Activated naive CD4-positive, alpha-beta T cell (primary cell): ENCODE results near the gene JAML.

Experiments
- DNase-seq, 4 experiments: peaks; one replicate each; lab custom pipeline; 2025; lab: John Stamatoyannopoulos, UW

JAML gene

DNA sequence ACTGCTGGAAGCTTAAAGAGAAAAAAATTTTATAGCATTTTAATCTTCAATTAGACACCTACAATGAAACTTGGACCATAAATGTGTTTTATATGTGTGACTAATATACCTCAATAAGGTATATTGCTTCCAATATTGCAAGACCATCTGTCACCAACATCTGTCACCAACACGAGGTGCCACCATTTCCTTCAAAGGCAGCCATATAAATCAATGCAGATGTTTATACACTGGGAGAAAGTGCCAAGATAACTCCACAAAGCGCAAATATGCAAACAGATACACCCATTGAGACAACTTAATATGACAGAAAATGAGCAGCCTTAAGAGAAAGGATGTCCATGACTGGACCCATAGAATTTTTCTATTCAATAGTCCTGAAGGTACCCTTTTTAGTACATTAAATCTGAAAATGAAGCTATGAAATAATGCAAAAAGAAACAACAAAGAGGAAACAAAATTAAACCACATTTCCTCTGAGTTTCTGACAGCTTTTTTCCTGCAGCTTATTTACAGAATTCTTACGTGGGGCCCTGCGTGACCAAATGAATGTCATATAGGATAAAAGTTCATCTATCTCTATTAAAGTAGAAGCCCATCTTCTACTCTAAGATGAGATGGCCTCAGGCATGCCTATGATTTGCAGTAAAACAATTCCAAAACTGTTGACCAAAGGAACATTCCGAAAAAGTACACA, 14.8 kb upstream of the JAML start:
- no peak for DNase-seq

DNA sequence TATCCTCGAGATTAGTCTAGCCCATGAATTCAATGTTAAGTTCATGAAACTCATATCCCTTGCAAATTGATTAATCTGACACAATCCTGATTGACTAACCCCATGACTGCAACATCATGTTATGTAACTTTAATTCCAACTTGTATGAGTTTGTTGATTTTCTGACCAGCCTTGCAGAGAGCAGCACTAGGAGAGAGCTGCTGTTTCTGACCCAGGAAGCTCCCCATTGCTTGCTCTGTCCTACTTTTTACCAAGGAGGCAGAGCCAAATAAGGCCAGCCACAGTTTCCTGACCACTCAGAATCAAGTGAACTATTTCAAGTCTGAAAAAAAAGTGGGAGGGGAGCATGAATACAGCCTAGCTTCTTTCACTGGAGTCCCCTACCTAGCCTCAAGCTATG, 14.1 kb upstream of the JAML start:
- DNase-seq: no peak

DNA sequence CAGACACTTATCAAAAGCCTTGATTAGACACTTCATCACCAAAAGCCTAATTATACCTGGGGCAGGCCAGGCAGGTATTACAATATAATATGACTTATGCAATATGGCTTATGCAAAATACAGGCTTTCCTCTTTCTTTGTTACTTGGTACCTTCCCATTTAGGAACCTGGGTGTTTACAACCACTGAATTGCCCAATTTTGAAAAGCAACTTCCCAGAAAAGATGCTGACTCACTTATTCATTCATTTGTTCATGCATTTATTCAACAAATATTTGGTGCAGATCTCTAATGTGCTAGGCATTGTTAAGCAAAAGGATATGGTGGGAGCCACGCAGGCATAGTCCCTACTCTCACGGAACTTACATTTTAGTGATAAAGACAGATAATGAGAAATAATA, 13.6 kb upstream of the JAML start:
- DNase-seq: no peak

- no peak for DNase-seq
Measured at GRCh38 chr11:118236170-118236569, 11.4 kb upstream of the JAML start.

- DNase-seq: no peak
Measured at GRCh38 chr11:118234833-118235232, 10.0 kb upstream of the JAML start.

GRCh38 chr11:118233850-118234249, 9.0 kb upstream of the JAML start:
- no peak for DNase-seq

GRCh38 chr11:118233377-118233776, 8.6 kb upstream of the JAML start:
- DNase-seq: no peak

- no peak for DNase-seq
Measured at GRCh38 chr11:118232659-118233058, 7.8 kb upstream of the JAML start.

DNA sequence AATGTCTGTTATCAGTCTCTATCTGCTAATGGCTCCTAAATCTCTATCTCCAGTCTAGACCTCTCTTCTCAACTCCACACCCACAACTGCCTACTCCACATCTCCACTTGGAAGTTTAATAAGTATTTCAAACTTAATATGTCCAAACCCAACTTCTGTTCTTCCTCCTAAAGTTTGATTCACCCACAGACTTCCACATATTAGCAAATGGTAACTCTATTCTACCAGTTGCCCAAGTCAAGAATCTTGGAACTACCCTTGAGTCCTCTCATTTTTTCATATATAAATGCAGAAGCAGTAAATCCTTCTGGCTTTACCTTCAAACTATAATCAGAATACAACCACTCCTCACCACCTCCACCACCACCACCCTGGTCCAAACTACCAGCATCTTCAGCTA, 6.7 kb upstream of the JAML start:
- DNase-seq: no peak

DNA sequence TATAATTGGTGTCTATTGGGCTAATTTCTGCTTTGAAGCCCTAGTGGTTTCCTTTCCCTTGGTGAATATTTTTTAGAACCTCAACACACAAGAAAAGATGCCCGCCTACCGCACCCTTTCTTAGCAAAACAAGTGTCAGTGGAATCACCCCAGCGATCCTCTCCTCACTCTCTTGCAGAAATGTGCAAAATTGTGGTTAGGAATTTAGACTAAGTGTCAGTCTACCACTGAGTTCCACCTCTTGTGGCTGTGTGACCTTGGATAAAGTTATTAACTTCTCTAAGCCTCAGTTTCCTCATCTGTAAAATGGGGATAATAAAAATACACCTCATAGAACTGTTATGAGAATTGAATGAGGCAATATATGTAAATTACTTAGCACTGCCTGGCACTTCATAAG, 5.3 kb upstream of the JAML start:
- DNase-seq: no peak

DNA sequence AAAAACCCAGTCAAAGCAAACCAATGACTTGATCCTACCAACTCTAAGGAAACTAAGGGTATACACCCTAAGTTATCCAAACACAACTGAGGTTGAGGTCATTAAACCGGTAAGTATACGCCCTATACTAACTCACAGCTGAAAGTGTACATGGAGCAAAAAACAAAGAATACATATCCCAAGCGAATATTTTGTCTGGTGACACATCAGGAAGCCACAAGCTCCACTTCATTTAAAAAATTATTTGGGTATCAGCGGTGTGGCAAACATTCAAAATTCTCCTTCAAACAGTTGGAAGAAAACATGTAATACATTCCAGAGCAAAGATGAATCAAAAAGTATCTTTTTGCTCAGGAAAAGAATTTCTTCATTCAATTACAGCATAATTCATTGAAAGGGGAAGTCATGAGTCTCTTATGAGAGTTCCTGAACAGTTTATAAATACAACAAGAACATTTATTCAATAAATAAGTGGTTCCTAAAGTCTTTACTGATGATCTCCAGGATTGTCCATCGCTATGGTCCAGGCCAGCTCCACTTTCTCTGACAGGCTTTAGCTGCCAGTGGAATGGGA, 4.5 kb upstream of the JAML start:
- no peak for DNase-seq

DNA sequence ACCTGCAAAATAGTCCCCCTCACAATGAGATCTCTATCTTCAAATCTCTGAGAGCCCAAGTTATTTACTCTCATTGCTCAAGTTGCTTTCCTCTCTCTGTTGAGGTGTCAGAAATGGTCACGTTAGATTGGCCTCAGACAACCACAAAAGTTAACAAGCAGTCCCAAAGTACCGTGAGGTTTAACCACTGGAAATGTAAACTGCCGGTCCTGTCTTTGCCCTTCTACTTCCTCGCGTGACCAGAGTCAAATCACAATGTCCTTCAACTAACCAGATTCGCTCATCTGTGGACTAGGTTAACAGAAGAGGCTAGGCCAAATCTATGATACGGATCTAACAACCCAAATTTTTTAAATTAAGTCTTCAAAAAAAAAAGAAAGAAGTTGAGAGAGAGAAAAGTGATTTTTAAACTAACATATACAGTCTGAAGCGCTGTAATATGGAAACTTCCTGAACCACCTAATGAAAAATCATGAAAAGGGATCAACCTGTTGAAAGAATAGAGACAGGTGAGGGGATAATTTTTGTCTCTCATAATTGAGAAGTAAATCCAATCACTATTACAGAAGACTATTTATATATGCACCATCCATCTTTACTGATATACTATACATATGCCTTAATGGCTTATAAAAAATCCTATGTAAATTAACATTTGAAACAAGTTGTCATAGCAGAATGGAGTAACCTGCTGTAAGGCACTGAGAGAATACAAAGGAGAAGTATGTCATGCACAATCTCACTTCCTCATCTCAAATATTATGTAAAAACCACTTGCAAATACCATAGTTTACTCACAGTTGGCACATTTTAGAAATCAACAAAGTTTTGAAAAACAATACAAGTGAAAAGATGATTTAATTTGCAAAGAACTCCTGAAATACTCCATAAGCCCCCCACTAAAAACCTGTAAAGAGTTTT, 3.3 kb upstream of the JAML start:
- no peak for DNase-seq

- no peak for DNase-seq
Measured at GRCh38 chr11:118226781-118227180, 2.0 kb upstream of the JAML start.

- no peak for DNase-seq
Measured at GRCh38 chr11:118226296-118226695, 1.5 kb upstream of the JAML start.

DNA sequence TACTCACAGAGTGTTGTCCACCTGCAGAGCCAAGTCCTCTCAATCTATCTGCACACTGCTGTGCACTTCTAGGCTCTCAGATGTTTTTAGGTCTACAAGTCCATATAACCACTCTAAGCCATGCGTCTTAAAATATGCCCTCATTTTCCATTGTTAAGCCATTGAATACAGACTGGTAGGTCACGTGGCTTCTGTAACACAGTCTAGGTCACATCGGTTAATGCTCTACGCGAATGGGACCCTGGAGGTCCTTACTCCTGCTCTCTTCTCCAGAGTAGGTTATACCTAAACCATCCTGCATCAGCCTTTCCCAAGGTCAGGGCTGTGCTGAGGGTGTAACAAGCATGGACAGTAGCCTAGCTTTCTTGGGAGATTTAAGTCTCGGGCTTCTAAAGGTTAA, 819 bp downstream of the JAML start:
- no peak for DNase-seq

DNA sequence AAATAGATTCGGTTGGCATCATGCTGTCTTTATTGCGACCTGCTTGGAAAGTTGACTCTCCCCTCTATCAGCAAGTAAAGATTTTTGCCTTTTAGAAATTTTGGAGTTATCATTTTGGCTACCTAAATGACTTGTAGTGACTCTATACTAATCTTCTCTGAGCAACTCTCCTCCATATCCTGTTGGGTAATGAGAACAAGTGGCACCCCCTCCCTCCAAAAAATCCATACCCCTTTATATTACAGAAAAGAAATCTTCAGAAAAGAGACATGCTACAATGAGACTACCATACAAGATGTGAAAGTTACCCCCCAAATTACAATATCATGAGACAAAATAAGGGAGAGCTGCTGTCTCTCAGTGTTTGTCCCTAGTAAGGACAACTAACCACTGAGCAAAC, 1.2 kb downstream of the JAML start:
- DNase-seq: no peak

GRCh38 chr11:118222437-118222836, 2.4 kb downstream of the JAML start:
- DNase-seq: no peak

DNA sequence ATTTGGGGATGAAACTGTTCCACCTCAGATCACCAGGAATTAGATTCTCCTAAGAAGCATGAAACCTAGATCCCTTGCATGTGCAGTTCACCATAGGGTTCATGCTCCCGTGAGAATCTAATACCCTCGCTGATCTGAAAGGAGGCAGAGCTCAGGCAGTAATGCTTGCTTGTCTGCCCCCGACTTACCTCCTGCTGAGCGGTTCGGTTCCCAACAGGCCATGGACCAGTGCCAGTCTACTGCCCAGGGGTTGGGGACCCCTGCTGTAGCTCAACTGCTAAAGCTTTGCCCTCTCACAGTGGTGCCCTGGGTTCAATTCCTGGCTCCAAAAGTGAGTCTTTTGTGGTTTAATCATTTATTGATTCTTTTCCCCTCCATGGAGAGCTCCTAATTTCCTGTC, 3.4 kb downstream of the JAML start:
- DNase-seq: no peak

DNA sequence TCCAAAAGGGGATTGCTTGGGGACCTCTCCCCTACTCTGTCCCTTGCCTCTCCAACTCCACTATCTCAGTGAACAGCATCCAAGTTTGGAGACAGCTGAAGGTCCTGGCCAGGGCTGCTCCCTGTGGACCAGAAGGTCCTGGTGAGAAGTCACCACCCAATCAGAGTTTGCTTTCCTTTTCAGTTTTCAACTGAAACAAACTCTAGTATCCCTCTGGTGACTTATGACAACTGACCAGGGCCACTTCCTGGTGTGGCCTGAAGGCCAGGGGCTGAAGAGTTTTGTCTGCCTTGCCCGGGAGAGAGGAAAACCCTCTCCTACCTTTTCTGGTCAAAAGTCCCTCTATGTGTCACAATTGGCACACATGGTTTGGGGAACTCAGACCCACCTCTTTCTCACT, 5.1 kb downstream of the JAML start:
- no peak for DNase-seq

DNA sequence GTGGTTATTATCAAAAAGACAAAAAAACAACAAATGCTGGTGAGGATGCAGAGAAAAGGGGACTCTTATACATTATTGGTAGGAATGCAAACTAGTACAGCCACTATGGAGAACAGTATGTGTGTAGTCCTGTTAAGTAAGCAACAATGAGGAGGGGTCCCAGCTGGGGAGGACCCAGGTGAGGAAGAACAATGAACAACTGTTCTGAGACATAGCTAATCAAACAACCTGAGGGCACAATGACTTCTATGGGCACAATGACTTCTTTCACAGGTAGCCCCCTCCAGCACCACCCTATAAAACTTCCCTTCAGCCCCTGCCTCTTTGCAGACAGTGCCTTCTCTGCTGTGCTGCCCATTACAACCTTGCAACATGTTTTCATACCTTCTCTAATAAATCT, 5.6 kb downstream of the JAML start:
- DNase-seq: no peak

GRCh38 chr11:118217575-118217974, 7.2 kb downstream of the JAML start:
- DNase-seq: no peak

GRCh38 chr11:118216621-118217481, 8.0 kb downstream of the JAML start:
- no peak for DNase-seq
